Measurements from ENCODE around the gene TRAPPC11. TPM values are rescaled to one million over a fixed set of nuclear protein-coding genes. Genes with fewer than 3 reads are reported as not detected.

The TRAPPC11 gene
- 10 to 100 TPM; 14.3 to 30.8 (median 16.0) TPM for total RNA-seq
- long read RNA-seq: 0 reads

- peaks cover 0 to 12% (median 0%) of the 10 kb centered on the region in 4 donors for H3K36me3 ChIP-seq
Observed at GRCh38 chr4:183659029-183659871, at the start of gene TRAPPC11, which contains the start of gene RWDD4. Gene TRAPPC11, plus strand, starts transcription at chr4:183659293. Its CDS starts 4,575 bp downstream, at chr4:183663868. Gene RWDD4, minus strand, starts transcription at chr4:183659185. Its CDS starts 233 bp downstream, at chr4:183658952.

GRCh38 chr4:183610033-183610432 is 49.1 kb upstream of the TRAPPC11 start:
- no peak for TF ChIP-seq POLR2A (IDR thresholded peaks at IDR 0.05)
- no peak for TF ChIP-seq CTCF (IDR thresholded peaks at IDR 0.05)
- intact Hi-C loops (cut with DNase I): no loop called here
- 77% methylated on average over 2 of the region's 2 CpGs for WGBS (ENCODE audit: insufficient coverage, low coverage, low lambda C conversion rate, missing lambda C conversion rate)
- Histone ChIP-seq H3K4me1 (no peaks in the 10 kb centered on the region), H3K27ac (no peak overlapping the region), H3K4me3 (no peak overlapping the region), H3K9me3 (no peaks in the 10 kb centered on the region), H3K27me3 (no peaks in the 10 kb centered on the region), H3K36me3 (no peaks in the 10 kb centered on the region)
- ATAC-seq: no peak
- DNase-seq: no peak

More at GRCh38 chr4:183659029-183659871, at the start of gene TRAPPC11, which contains the start of gene RWDD4:
- H3K27me3 ChIP-seq: no peaks in the 10 kb centered on the region
- peak; percentile 99 to 100 (median 99) for ATAC-seq
- intact Hi-C loops (cut with DNase I): no loop called here
- H3K4me3 ChIP-seq: peak within 1 kb of the TSS; percentile 84 to 92 (median 87)
- peak within 1 kb of the TSS; percentile 84 to 85 (median 85) for H3K27ac ChIP-seq
- peaks cover 0 to 22% (median 0%) of the 10 kb centered on the region in 4 donors for H3K4me1 ChIP-seq
- no peaks in the 10 kb centered on the region for H3K9me3 ChIP-seq
- TF ChIP-seq POLR2A (IDR thresholded peaks at IDR 0.05) (peak; percentile 97), CTCF (IDR thresholded peaks at IDR 0.05) (peak; percentile 18 to 55 (median 26))
- 0% methylated on average over 18 of the region's 63 CpGs for WGBS (ENCODE audit: insufficient coverage, low coverage, low lambda C conversion rate, missing lambda C conversion rate)
- peak; percentile 98 to 99 (median 99) for DNase-seq

- DNase-seq (no peak), ATAC-seq (no peak)
- H3K4me3 ChIP-seq: no peak overlapping the region
- no peaks in the 10 kb centered on the region for H3K9me3 ChIP-seq
- H3K27ac ChIP-seq: no peak overlapping the region
- intact Hi-C loops (cut with DNase I): no loop called here
- WGBS (ENCODE audit: insufficient coverage, low coverage, low lambda C conversion rate, missing lambda C conversion rate): 87% methylated on average over 7 of the region's 7 CpGs
- no peak for TF ChIP-seq CTCF (IDR thresholded peaks at IDR 0.05)
- no peak for TF ChIP-seq POLR2A (IDR thresholded peaks at IDR 0.05)
- H3K36me3 ChIP-seq: no peaks in the 10 kb centered on the region
- H3K27me3 ChIP-seq: no peaks in the 10 kb centered on the region
- no peaks in the 10 kb centered on the region for H3K4me1 ChIP-seq
Observed at GRCh38 chr4:183610613-183611012, 48.5 kb upstream of the TRAPPC11 start.

- WGBS (ENCODE audit: insufficient coverage, low coverage, low lambda C conversion rate, missing lambda C conversion rate): 81% methylated on average over 8 of the region's 15 CpGs
- intact Hi-C loops (cut with DNase I): no loop called here
- no peaks in the 10 kb centered on the region for H3K36me3 ChIP-seq
- H3K4me1 ChIP-seq: no peaks in the 10 kb centered on the region
- TF ChIP-seq CTCF (IDR thresholded peaks at IDR 0.05) (no peak), POLR2A (IDR thresholded peaks at IDR 0.05) (no peak)
- no peak overlapping the region for H3K27ac ChIP-seq
- DNase-seq (no peak), ATAC-seq (no peak)
- no peak overlapping the region for H3K4me3 ChIP-seq
- no peaks in the 10 kb centered on the region for H3K9me3 ChIP-seq
- H3K27me3 ChIP-seq: no peaks in the 10 kb centered on the region
Observed at GRCh38 chr4:183611210-183611830, 47.8 kb upstream of the TRAPPC11 start.

Data from right lobe of liver (tissue), 6 donors.